Suppressor macrophage treated with lipopolysaccharide for 4 hours (primary cell): ENCODE data around the gene ADRB1.

Experiments used
- DNase-seq: peaks from one replicate; pipeline ENCODE4 v3.0.0-alpha.2; 2020

The ADRB1 gene

GRCh38 chr10:114026189-114027040, 17.3 kb upstream of the ADRB1 start:
- DNase-seq, result peak; percentile 47

- DNase-seq, result no peak
Measured at GRCh38 chr10:114027041-114027394, 16.6 kb upstream of the ADRB1 start.

- DNase-seq, result no peak
Measured at GRCh38 chr10:114027951-114028350, 15.7 kb upstream of the ADRB1 start.

- no peak for DNase-seq
Measured at GRCh38 chr10:114028425-114028824, 15.2 kb upstream of the ADRB1 start.

GRCh38 chr10:114029655-114030054, 14.0 kb upstream of the ADRB1 start:
- DNase-seq, result no peak

GRCh38 chr10:114030140-114030539, 13.5 kb upstream of the ADRB1 start:
- no peak for DNase-seq

- peak; percentile 52 for DNase-seq
Measured at GRCh38 chr10:114031073-114031972, 12.3 kb upstream of the ADRB1 start.

GRCh38 chr10:114033566-114033965, 10.1 kb upstream of the ADRB1 start:
- no peak for DNase-seq

- DNase-seq, result no peak
Measured at GRCh38 chr10:114034923-114035645, 8.6 kb upstream of the ADRB1 start.

- DNase-seq, result no peak
Measured at GRCh38 chr10:114035791-114036190, 7.9 kb upstream of the ADRB1 start.

GRCh38 chr10:114038819-114039218, 4.8 kb upstream of the ADRB1 start:
- no peak for DNase-seq

GRCh38 chr10:114041166-114041565, 2.5 kb upstream of the ADRB1 start:
- no peak for DNase-seq

- no peak for DNase-seq
Measured at GRCh38 chr10:114042895-114043531, 653 bp upstream of the ADRB1 start.

- DNase-seq, result no peak
Measured at GRCh38 chr10:114044247-114045135, 825 bp downstream of the ADRB1 start.

GRCh38 chr10:114045136-114046086, 1.7 kb downstream of the ADRB1 start:
- peak; percentile 50 for DNase-seq

- DNase-seq, result no peak
Measured at GRCh38 chr10:114046087-114046458, 2.4 kb downstream of the ADRB1 start.

- no peak for DNase-seq
Measured at GRCh38 chr10:114048472-114048871, 4.8 kb downstream of the ADRB1 start.

GRCh38 chr10:114051714-114052113, 8.0 kb downstream of the ADRB1 start:
- DNase-seq, result no peak

GRCh38 chr10:114052255-114052654, 8.6 kb downstream of the ADRB1 start:
- no peak for DNase-seq

- DNase-seq, result no peak
Measured at GRCh38 chr10:114053946-114054345, 10.3 kb downstream of the ADRB1 start.

- no peak for DNase-seq
Measured at GRCh38 chr10:114057855-114058254, 14.2 kb downstream of the ADRB1 start.
